Naive thymus-derived CD4-positive, alpha-beta T cell (primary cell): ENCODE results near the gene MAPKAP1. TPM values are rescaled to one million over a fixed set of nuclear protein-coding genes. Genes with fewer than 3 reads are reported as not detected.
A peak's percentile ranks its signal among the peaks of the same experiment; 100 is the strongest.

Experiments
- ATAC-seq: fragments of 150-1000 bp; cut with Tn5 transposase; 2 replicates; pipeline ENCODE4 v1.10.0; 2021; ENCODE audit warnings: mild to moderate bottlenecking, moderate library complexity
- CTCF ChIA-PET: fragments of 350-600 bp; sonication (Branson Sonifier 250); formaldehyde crosslinking; loops from one replicate; lab custom pipeline; 2021; ENCODE audit warnings: antibody characterized with exemption; lab: Charles Lee
- POLR2A ChIA-PET: fragments of 350-600 bp; sonication (Branson Sonifier 250); formaldehyde crosslinking; loops from one replicate; lab custom pipeline; 2021; ENCODE audit warnings: antibody characterized with exemption, inconsistent platforms; lab: Charles Lee
- DNase-seq, 9 donors: peaks; one replicate each; pipeline versions ENCODE4 v3.0.0 to v3.0.0-alpha.2; 2020 to 2022; ENCODE audit warnings: mixed read lengths in 1 of 9
- H3K27ac ChIP-seq: one replicate; pipeline ENCODE4 v1.7.0; 2013; ENCODE audit warnings: mild to moderate bottlenecking, low read depth, low read length, moderate library complexity
- H3K27me3 ChIP-seq, 2 donors: one replicate each; pipeline ENCODE4 v1.7.0; 2013; ENCODE audit warnings: low read length in 2 of 2, mild to moderate bottlenecking in 2 of 2, moderate library complexity in 2 of 2; ENCODE audit not compliant: control insufficient read depth in 2 of 2, insufficient read depth in 2 of 2
- H3K36me3 ChIP-seq, 3 experiments: 1 replicate in 2 of 3; 2 replicates in 1 of 3; pipeline ENCODE4 v1.7.0; 2013; ENCODE audit warnings: low read length in 3 of 3, mild to moderate bottlenecking in 3 of 3, moderate library complexity in 1 of 3; ENCODE audit not compliant: insufficient read depth in 3 of 3, control insufficient read depth in 2 of 3
- H3K4me1 ChIP-seq, 2 donors: one replicate each; pipeline ENCODE4 v1.7.0; 2013; ENCODE audit warnings: low read length in 2 of 2, mild to moderate bottlenecking in 2 of 2, moderate library complexity in 1 of 2; ENCODE audit not compliant: control insufficient read depth in 2 of 2, insufficient read depth in 2 of 2
- H3K4me3 ChIP-seq: 2 replicates; pipeline ENCODE4 v1.7.0; 2013; ENCODE audit warnings: mild to moderate bottlenecking, low read length
- H3K9me3 ChIP-seq, 3 experiments: 1 replicate in 2 of 3; 2 replicates in 1 of 3; pipeline ENCODE4 v1.7.0; 2013; ENCODE audit warnings: low read length in 3 of 3; ENCODE audit not compliant: control insufficient read depth in 2 of 3
- H3K27ac Mint-ChIP-seq, 9 donors: one replicate each; pipeline ENCODE4 v1.8.0; 2020 to 2022; ENCODE audit warnings: mixed read lengths in 9 of 9, mild to moderate bottlenecking in 8 of 9, moderate library complexity in 5 of 9, inconsistent platforms in 2 of 9
- H3K27me3 Mint-ChIP-seq, 5 donors: one replicate each; pipeline ENCODE4 v1.8.0; 2021 to 2022; ENCODE audit warnings: mixed read lengths in 5 of 5, mild to moderate bottlenecking in 1 of 5
- H3K36me3 Mint-ChIP-seq, 5 donors: one replicate each; pipeline ENCODE4 v1.8.0; 2020 to 2022; ENCODE audit warnings: mixed read lengths in 5 of 5, mild to moderate bottlenecking in 3 of 5, inconsistent platforms in 1 of 5
- H3K4me1 Mint-ChIP-seq, 7 donors: one replicate each; pipeline ENCODE4 v1.8.0; 2020 to 2022; ENCODE audit warnings: mixed read lengths in 7 of 7, mild to moderate bottlenecking in 3 of 7, inconsistent platforms in 1 of 7
- H3K4me3 Mint-ChIP-seq, 10 donors: one replicate each; pipeline ENCODE4 v1.8.0; 2020 to 2022; ENCODE audit warnings: mild to moderate bottlenecking in 10 of 10, mixed read lengths in 10 of 10, moderate library complexity in 6 of 10, inconsistent platforms in 2 of 10
- H3K9me3 Mint-ChIP-seq, 11 donors: one replicate each; pipeline ENCODE4 v1.8.0; 2020 to 2022; ENCODE audit warnings: mixed read lengths in 11 of 11, mild to moderate bottlenecking in 4 of 11, inconsistent platforms in 1 of 11, moderate library complexity in 1 of 11
- intact Hi-C, 2 donors: fragments of 100-400 bp; cut with micrococcal nuclease; formaldehyde crosslinking; loops; one replicate each; pipeline ENCODE4 v1.15.1; 2023
- polyA plus RNA-seq, 2 donors: library from polyadenylated mRNA; unstranded; fragments of 300-500 nt; fragmentation: Illumina TruSeq; gene quantifications; one replicate each; pipeline ENCODE4 v1.2.3, GENCODE V29; 2021
- total RNA-seq, 6 experiments: library from RNA in 5 of 6; stranded (reverse) in 5 of 6; gene quantifications; 1 replicate in 5 of 6; 2 replicates in 1 of 6; pipeline ENCODE4 v1.2.3 and lab custom pipeline; 2021 to 2026

The MAPKAP1 gene
- total and polyA plus RNA-seq, 7 experiments from 2014 or later: 41.3 to 73.6 (median 55.8) TPM

- no peak overlapping the region for H3K4me3 ChIP-seq
- Mint-ChIP-seq H3K27me3 (no peaks in the 10 kb centered on the region), H3K9me3 (no peaks in the 10 kb centered on the region), H3K27ac (no peak overlapping the region), H3K36me3 (no peaks in the 10 kb centered on the region), H3K4me3 (no peak overlapping the region), H3K4me1 (no peaks in the 10 kb centered on the region)
- H3K9me3 ChIP-seq: no peaks in the 10 kb centered on the region
- H3K36me3 ChIP-seq: no peaks in the 10 kb centered on the region
- POLR2A ChIA-PET: no interaction called here
- no peaks in the 10 kb centered on the region for H3K27me3 ChIP-seq
- ATAC-seq (no peak), DNase-seq (no peak)
- no peaks in the 10 kb centered on the region for H3K4me1 ChIP-seq
- CTCF ChIA-PET: no interaction called here
- intact Hi-C loops: no loop called here
- H3K27ac ChIP-seq: no peak overlapping the region
These were observed 277.4 kb downstream of the MAPKAP1 start for GRCh38 chr9:125429476-125430160.

- DNase-seq: no peak
- H3K4me1 Mint-ChIP-seq: no peaks in the 10 kb centered on the region
- H3K27me3 ChIP-seq: no peaks in the 10 kb centered on the region
- ATAC-seq: no peak
- no peaks in the 10 kb centered on the region for H3K9me3 ChIP-seq
- ChIA-PET POLR2A (no interaction called here), CTCF (no interaction called here)
- H3K36me3 Mint-ChIP-seq: no peaks in the 10 kb centered on the region
- intact Hi-C loops: no loop called here
- H3K27ac Mint-ChIP-seq: no peak overlapping the region
- H3K9me3 Mint-ChIP-seq: no peaks in the 10 kb centered on the region
- H3K27ac ChIP-seq: no peak overlapping the region
- H3K4me3 Mint-ChIP-seq: no peak overlapping the region
- no peaks in the 10 kb centered on the region for H3K4me1 ChIP-seq
- no peaks in the 10 kb centered on the region for H3K27me3 Mint-ChIP-seq
- no peaks in the 10 kb centered on the region for H3K36me3 ChIP-seq
- H3K4me3 ChIP-seq: no peak overlapping the region
These were observed 278.0 kb downstream of the MAPKAP1 start for GRCh38 chr9:125428902-125429467.

GRCh38 chr9:125428060-125428901 is 278.7 kb downstream of the MAPKAP1 start:
- H3K4me1 Mint-ChIP-seq: no peaks in the 10 kb centered on the region
- H3K9me3 ChIP-seq: no peaks in the 10 kb centered on the region
- no peaks in the 10 kb centered on the region for H3K27me3 Mint-ChIP-seq
- no peaks in the 10 kb centered on the region for H3K27me3 ChIP-seq
- ATAC-seq (peak; percentile 31), DNase-seq (peak in 1 of 9 donors; percentile 50)
- no peak overlapping the region for H3K4me3 ChIP-seq
- POLR2A ChIA-PET: no interaction called here
- CTCF ChIA-PET: no interaction called here
- H3K27ac ChIP-seq: no peak overlapping the region
- H3K36me3 ChIP-seq: no peaks in the 10 kb centered on the region
- H3K4me1 ChIP-seq: no peaks in the 10 kb centered on the region
- no peaks in the 10 kb centered on the region for H3K9me3 Mint-ChIP-seq
- intact Hi-C loops: no loop called here
- H3K36me3 Mint-ChIP-seq: no peaks in the 10 kb centered on the region
- H3K4me3 Mint-ChIP-seq: no peak overlapping the region
- H3K27ac Mint-ChIP-seq: no peak overlapping the region

- Histone ChIP-seq H3K9me3 (no peaks in the 10 kb centered on the region), H3K4me3 (no peak overlapping the region), H3K27ac (no peak overlapping the region), H3K36me3 (no peaks in the 10 kb centered on the region), H3K27me3 (no peaks in the 10 kb centered on the region), H3K4me1 (no peaks in the 10 kb centered on the region)
- Mint-ChIP-seq H3K27ac (no peak overlapping the region), H3K4me1 (no peaks in the 10 kb centered on the region), H3K4me3 (no peak overlapping the region), H3K27me3 (no peaks in the 10 kb centered on the region), H3K9me3 (no peaks in the 10 kb centered on the region), H3K36me3 (no peaks in the 10 kb centered on the region)
- intact Hi-C loops: no loop called here
- POLR2A ChIA-PET: no interaction called here
- CTCF ChIA-PET: no interaction called here
- ATAC-seq (no peak), DNase-seq (no peak)
These were observed 279.5 kb downstream of the MAPKAP1 start for GRCh38 chr9:125427556-125427955.

GRCh38 chr9:125426926-125427325 is 280.1 kb downstream of the MAPKAP1 start:
- CTCF ChIA-PET: no interaction called here
- no peaks in the 10 kb centered on the region for H3K9me3 Mint-ChIP-seq
- no peaks in the 10 kb centered on the region for H3K36me3 Mint-ChIP-seq

GRCh38 chr9:125425901-125426515 is 281.0 kb downstream of the MAPKAP1 start:
- Histone ChIP-seq H3K9me3 (no peaks in the 10 kb centered on the region), H3K36me3 (no peaks in the 10 kb centered on the region), H3K4me1 (no peaks in the 10 kb centered on the region), H3K27ac (no peak overlapping the region), H3K4me3 (no peak overlapping the region), H3K27me3 (no peaks in the 10 kb centered on the region)
- ChIA-PET CTCF (no interaction called here), POLR2A (no interaction called here)
- H3K4me1 Mint-ChIP-seq: no peaks in the 10 kb centered on the region
- DNase-seq: no peak
- ATAC-seq: no peak
- no peak overlapping the region for H3K4me3 Mint-ChIP-seq
- H3K9me3 Mint-ChIP-seq: no peaks in the 10 kb centered on the region
- intact Hi-C loops: no loop called here
- no peak overlapping the region for H3K27ac Mint-ChIP-seq
- no peaks in the 10 kb centered on the region for H3K36me3 Mint-ChIP-seq
- H3K27me3 Mint-ChIP-seq: no peaks in the 10 kb centered on the region

More at GRCh38 chr9:125426926-125427325, 280.1 kb downstream of the MAPKAP1 start:
- intact Hi-C loops: no loop called here
- H3K27me3 Mint-ChIP-seq: no peaks in the 10 kb centered on the region
- Histone ChIP-seq H3K27ac (no peak overlapping the region), H3K4me3 (no peak overlapping the region), H3K27me3 (no peaks in the 10 kb centered on the region), H3K4me1 (no peaks in the 10 kb centered on the region), H3K9me3 (no peaks in the 10 kb centered on the region), H3K36me3 (no peaks in the 10 kb centered on the region)
- H3K4me3 Mint-ChIP-seq: no peak overlapping the region
- no peak for DNase-seq
- ATAC-seq: no peak
- POLR2A ChIA-PET: no interaction called here
- no peak overlapping the region for H3K27ac Mint-ChIP-seq
- no peaks in the 10 kb centered on the region for H3K4me1 Mint-ChIP-seq
